Measurements from ENCODE around the gene IMP4. TPM values are rescaled to one million over a fixed set of nuclear protein-coding genes. Genes with fewer than 3 reads are reported as not detected.
A peak's percentile ranks its signal among the peaks of the same experiment; 100 is the strongest.

IMP4 gene
- total RNA-seq, 1 donor from 2014 or later = 140 TPM

DNA sequence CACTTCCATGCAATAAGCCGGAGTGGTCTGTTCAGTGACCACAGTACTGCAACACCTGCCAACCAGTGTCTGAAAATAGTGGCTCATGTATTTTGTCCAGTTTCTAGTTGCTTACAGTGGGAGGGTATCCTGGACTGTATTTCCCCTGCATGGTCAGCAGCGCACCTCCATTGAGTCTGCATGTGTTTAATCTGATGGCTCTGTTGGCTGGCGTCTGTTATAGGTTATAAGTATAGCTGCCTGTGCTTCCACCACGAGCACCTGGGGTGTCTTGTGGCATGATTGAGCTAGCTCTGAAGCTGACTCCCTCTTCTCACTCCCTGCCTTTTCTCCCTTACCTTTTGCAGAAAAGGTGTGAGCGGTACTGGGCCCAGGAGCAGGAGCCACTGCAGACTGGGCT lies 26.1 kb downstream of the IMP4 start:
- H3K36me3 Mint-ChIP-seq (ENCODE audit: low read depth) = peaks cover 11% of the 10 kb centered on the region
- H3K27ac Mint-ChIP-seq = no peak overlapping the region
- CTCF ChIA-PET = no interaction called here
- H3K27me3 Mint-ChIP-seq = peaks cover 3% of the 10 kb centered on the region
- TF ChIP-seq, protein P1, sequence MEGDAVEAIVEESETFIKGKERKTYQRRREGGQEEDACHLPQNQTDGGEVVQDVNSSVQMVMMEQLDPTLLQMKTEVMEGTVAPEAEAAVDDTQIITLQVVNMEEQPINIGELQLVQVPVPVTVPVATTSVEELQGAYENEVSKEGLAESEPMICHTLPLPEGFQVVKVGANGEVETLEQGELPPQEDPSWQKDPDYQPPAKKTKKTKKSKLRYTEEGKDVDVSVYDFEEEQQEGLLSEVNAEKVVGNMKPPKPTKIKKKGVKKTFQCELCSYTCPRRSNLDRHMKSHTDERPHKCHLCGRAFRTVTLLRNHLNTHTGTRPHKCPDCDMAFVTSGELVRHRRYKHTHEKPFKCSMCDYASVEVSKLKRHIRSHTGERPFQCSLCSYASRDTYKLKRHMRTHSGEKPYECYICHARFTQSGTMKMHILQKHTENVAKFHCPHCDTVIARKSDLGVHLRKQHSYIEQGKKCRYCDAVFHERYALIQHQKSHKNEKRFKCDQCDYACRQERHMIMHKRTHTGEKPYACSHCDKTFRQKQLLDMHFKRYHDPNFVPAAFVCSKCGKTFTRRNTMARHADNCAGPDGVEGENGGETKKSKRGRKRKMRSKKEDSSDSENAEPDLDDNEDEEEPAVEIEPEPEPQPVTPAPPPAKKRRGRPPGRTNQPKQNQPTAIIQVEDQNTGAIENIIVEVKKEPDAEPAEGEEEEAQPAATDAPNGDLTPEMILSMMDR (IDR thresholded peaks at IDR 0.05) = no peak
- DNase-seq (no peak), ATAC-seq (ENCODE audit: low read depth) (no peak)
- intact Hi-C loops (cut with micrococcal nuclease) = no loop called here
- H3K4me1 Mint-ChIP-seq = peaks cover 34% of the 10 kb centered on the region
- H3K9me3 Mint-ChIP-seq = no peaks in the 10 kb centered on the region
- no peak overlapping the region for H3K4me3 Mint-ChIP-seq
- POLR2A ChIA-PET = interaction anchor here (1.8 to 5.7 kb wide), 2 partner anchors 22 to 26 kb away, joined by 5 to 96 read pairs; partner anchors contain the start of gene IMP4

DNA sequence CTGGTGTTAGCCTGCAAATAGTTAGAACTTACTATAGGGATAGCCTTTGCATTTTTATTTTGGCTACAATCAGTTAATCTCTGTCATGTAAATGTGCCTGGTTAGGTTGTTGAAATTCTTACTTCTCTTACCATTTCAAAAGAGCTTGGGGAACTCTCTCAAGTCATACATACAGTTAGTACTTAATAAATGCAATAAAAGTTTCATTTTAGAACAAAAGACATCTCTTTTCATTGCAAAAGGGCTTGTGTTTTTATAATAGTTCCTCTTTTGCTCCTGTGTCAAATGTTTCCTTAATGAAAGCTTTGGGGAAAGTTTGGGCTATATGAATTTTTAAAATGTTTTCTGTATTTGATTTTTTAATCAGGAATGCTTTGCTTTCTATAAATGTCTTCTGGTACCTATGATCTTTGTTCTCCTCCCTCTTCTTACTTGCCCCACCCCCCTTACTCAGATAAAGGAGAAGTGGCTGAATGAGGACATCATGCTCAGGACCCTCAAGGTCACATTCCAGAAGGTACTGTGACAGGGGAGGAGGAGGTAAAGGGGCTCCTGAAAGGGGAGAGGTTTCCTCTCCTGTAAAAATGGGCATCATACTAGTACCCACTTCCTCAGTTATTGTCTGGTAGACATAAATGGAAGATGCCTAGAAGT lies 26.7 kb downstream of the IMP4 start:
- no peak for DNase-seq
- intact Hi-C loops (cut with micrococcal nuclease) = no loop called here
- Mint-ChIP-seq H3K27me3 (peaks cover 3% of the 10 kb centered on the region), H3K36me3 (ENCODE audit: low read depth) (peaks cover 16% of the 10 kb centered on the region), H3K9me3 (no peaks in the 10 kb centered on the region), H3K4me1 (peaks cover 37% of the 10 kb centered on the region), H3K4me3 (no peak overlapping the region), H3K27ac (no peak overlapping the region)
- TF ChIP-seq, protein P1 (IDR thresholded peaks at IDR 0.05) = no peak
- no peak for ATAC-seq (ENCODE audit: low read depth)
- CTCF ChIA-PET = no interaction called here
- POLR2A ChIA-PET = interaction anchor here (1.8 to 5.7 kb wide), 2 partner anchors 22 to 27 kb away, joined by 5 to 96 read pairs; partner anchors contain the start of gene IMP4

DNA sequence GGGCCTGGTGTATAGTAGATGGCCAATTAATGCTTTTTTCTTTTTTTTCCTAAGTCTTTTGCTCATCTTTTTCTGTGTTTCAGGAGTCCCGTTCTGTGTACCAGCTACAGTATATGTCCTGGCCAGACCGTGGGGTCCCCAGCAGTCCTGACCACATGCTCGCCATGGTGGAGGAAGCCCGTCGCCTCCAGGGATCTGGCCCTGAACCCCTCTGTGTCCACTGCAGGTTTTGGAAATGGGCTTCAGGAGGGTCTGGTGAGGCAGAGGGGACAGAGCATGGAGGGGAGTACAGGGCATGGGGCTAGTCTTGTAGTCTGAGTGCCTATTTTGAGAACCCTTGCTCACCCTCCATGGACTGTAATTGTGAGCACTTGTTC lies 27.3 kb downstream of the IMP4 start:
- Mint-ChIP-seq H3K27ac (no peak overlapping the region), H3K36me3 (ENCODE audit: low read depth) (peaks cover 22% of the 10 kb centered on the region), H3K9me3 (no peaks in the 10 kb centered on the region), H3K4me1 (peaks cover 42% of the 10 kb centered on the region), H3K27me3 (peaks cover 3% of the 10 kb centered on the region), H3K4me3 (no peak overlapping the region)
- ATAC-seq (ENCODE audit: low read depth) (no peak), DNase-seq (no peak)
- ChIA-PET POLR2A (interaction anchor here (1.8 to 5.7 kb wide), 2 partner anchors 23 to 27 kb away, joined by 5 to 96 read pairs; partner anchors contain the start of gene IMP4), CTCF (no interaction called here)
- intact Hi-C loops (cut with micrococcal nuclease) = loop anchor here (5.0 kb wide), 1 partner anchor 427 kb away; no protein-coding TSS in a partner anchor
- TF ChIP-seq, protein P1 (IDR thresholded peaks at IDR 0.05) = no peak

DNA sequence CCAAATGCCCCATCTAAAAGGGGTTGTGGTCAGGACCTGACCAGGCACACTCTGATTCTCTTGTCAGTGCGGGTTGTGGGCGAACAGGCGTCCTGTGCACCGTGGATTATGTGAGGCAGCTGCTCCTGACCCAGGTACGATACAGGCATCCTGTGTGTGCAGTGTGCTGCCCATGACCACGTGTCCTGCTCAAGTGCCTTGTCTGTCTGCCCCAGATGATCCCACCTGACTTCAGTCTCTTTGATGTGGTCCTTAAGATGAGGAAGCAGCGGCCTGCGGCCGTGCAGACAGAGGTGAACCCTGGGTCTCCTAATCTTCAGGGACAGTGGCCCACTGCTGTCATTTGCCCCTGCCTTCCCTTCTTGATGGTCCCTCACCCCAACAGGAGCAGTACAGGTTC lies 27.8 kb downstream of the IMP4 start:
- ATAC-seq (ENCODE audit: low read depth) (no peak), DNase-seq (no peak)
- POLR2A ChIA-PET = interaction anchor here (5.7 kb wide), 1 partner anchor 28 kb away, joined by 96 read pairs; the partner anchor contains the start of gene IMP4
- H3K36me3 Mint-ChIP-seq (ENCODE audit: low read depth) = peaks cover 27% of the 10 kb centered on the region
- CTCF ChIA-PET = interaction anchor here (1.3 kb wide), 1 partner anchor 28 kb away, joined by 5 read pairs; the partner anchor contains the start of gene IMP4
- H3K27me3 Mint-ChIP-seq = peaks cover 3% of the 10 kb centered on the region
- no peaks in the 10 kb centered on the region for H3K9me3 Mint-ChIP-seq
- TF ChIP-seq, protein P1 (IDR thresholded peaks at IDR 0.05) = no peak
- H3K4me1 Mint-ChIP-seq = peaks cover 46% of the 10 kb centered on the region
- intact Hi-C loops (cut with micrococcal nuclease) = loop anchor here (5.0 kb wide), 1 partner anchor 427 kb away; no protein-coding TSS in a partner anchor
- peak overlapping the region; percentile 95 for H3K27ac Mint-ChIP-seq
- H3K4me3 Mint-ChIP-seq = peak overlapping the region; percentile 89

DNA sequence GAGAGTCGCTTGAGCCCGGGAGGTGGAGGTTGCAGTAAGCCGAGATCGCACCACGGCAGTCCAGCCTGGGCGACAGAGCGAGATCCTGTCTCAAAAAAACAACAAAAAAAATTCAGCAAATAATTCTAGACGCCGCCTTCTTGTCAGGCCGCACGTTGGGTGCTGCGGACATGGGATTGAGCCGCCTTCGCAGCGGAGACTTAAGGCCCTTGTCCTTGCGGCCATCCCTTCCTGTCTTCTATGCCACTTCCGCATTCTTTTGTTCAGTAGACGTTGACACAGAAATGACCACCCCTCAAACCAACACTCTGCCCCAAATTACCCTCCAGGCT lies 29.0 kb downstream of the IMP4 start:
- H3K27me3 Mint-ChIP-seq = no peaks in the 10 kb centered on the region
- peaks cover 58% of the 10 kb centered on the region for H3K4me1 Mint-ChIP-seq
- peak overlapping the region; percentile 89 for H3K4me3 Mint-ChIP-seq
- ATAC-seq (ENCODE audit: low read depth) = peak; percentile 19
- peak overlapping the region; percentile 95 for H3K27ac Mint-ChIP-seq
- ChIA-PET POLR2A (interaction anchor here (0.8 to 5.7 kb wide), 2 partner anchors 20 to 29 kb away, joined by 3 to 96 read pairs; partner anchors contain the start of gene IMP4), CTCF (interaction anchor here (1.3 kb wide), 1 partner anchor 29 kb away, joined by 5 read pairs; the partner anchor contains the start of gene IMP4)
- TF ChIP-seq, protein P1 (IDR thresholded peaks at IDR 0.05) = no peak
- H3K9me3 Mint-ChIP-seq = no peaks in the 10 kb centered on the region
- H3K36me3 Mint-ChIP-seq (ENCODE audit: low read depth) = peaks cover 34% of the 10 kb centered on the region
- DNase-seq = no peak
- intact Hi-C loops (cut with micrococcal nuclease) = loop anchor here (1.0 to 5.0 kb wide), 4 partner anchors 15 to 426 kb away; partner anchors contain the start of genes IMP4 and PTPN18

All from activated B cell treated with CpG ODN at 0.5 μM for 24 hours (primary cell).